ENCODE measurements around the gene SPAAR. TPM values are rescaled to one million over a fixed set of nuclear protein-coding genes. Genes with fewer than 3 reads are reported as not detected.

SPAAR gene
- total RNA-seq, 3 donors from 2014 or later (not counting 1 experiment from before 2014, with no cell fraction given), result not detected

GRCh38 chr9:35935755-35936509 is 26.6 kb downstream of the SPAAR start:
- no peak for TF ChIP-seq CTCF (IDR thresholded peaks at IDR 0.05)
- DNase-seq, result no peak
- H3K9me3 Mint-ChIP-seq, result no peaks in the 10 kb centered on the region
- Histone ChIP-seq H3K36me3 (ENCODE audit: control insufficient read depth, insufficient read depth, low read length) (no peaks in the 10 kb centered on the region), H3K9me3 (ENCODE audit: control insufficient read depth, insufficient read depth, low read length) (no peaks in the 10 kb centered on the region), H3K4me3 (ENCODE audit: low read length) (no peak overlapping the region), H3K27ac (ENCODE audit: low read length) (no peak overlapping the region), H3K4me1 (ENCODE audit: control insufficient read depth, insufficient read depth, low read length) (no peaks in the 10 kb centered on the region), H3K27me3 (ENCODE audit: control insufficient read depth, insufficient read depth, low read length) (no peaks in the 10 kb centered on the region)
- no peaks in the 10 kb centered on the region for H3K4me1 Mint-ChIP-seq
- H3K27ac Mint-ChIP-seq, result no peak overlapping the region
- H3K36me3 Mint-ChIP-seq, result no peaks in the 10 kb centered on the region
- no peak for ATAC-seq
- intact Hi-C loops (cut with micrococcal nuclease), result no loop called here
- no peak overlapping the region for H3K4me3 Mint-ChIP-seq
- no peaks in the 10 kb centered on the region for H3K27me3 Mint-ChIP-seq (ENCODE audit: low read depth in 2 of 2)
- 73% methylated on average over 4 of the region's 7 CpGs for WGBS (ENCODE audit: insufficient coverage)

GRCh38 chr9:35937227-35937626 is 27.9 kb downstream of the SPAAR start:
- H3K36me3 Mint-ChIP-seq, result no peaks in the 10 kb centered on the region
- H3K27ac Mint-ChIP-seq, result no peak overlapping the region
- DNase-seq (no peak), ATAC-seq (no peak)
- TF ChIP-seq CTCF (IDR thresholded peaks at IDR 0.05), result no peak
- H3K9me3 Mint-ChIP-seq, result no peaks in the 10 kb centered on the region
- H3K4me1 Mint-ChIP-seq, result no peaks in the 10 kb centered on the region
- no peak overlapping the region for H3K4me3 Mint-ChIP-seq
- intact Hi-C loops (cut with micrococcal nuclease), result no loop called here
- WGBS (ENCODE audit: insufficient coverage), result 40% methylated on average over 1 of the region's 2 CpGs
- H3K27me3 ChIP-seq (ENCODE audit: control insufficient read depth, insufficient read depth, low read length), result no peaks in the 10 kb centered on the region
- no peaks in the 10 kb centered on the region for H3K27me3 Mint-ChIP-seq (ENCODE audit: low read depth in 2 of 2)
- no peak overlapping the region for H3K27ac ChIP-seq (ENCODE audit: low read length)
- H3K4me1 ChIP-seq (ENCODE audit: control insufficient read depth, insufficient read depth, low read length), result no peaks in the 10 kb centered on the region
- no peak overlapping the region for H3K4me3 ChIP-seq (ENCODE audit: low read length)
- no peaks in the 10 kb centered on the region for H3K9me3 ChIP-seq (ENCODE audit: control insufficient read depth, insufficient read depth, low read length)
- H3K36me3 ChIP-seq (ENCODE audit: control insufficient read depth, insufficient read depth, low read length), result no peaks in the 10 kb centered on the region

- H3K4me1 ChIP-seq (ENCODE audit: control insufficient read depth, insufficient read depth, low read length), result no peaks in the 10 kb centered on the region
- no peak overlapping the region for H3K27ac ChIP-seq (ENCODE audit: low read length)
- no peaks in the 10 kb centered on the region for H3K9me3 ChIP-seq (ENCODE audit: control insufficient read depth, insufficient read depth, low read length)
- 79% methylated on average over 10 of the region's 10 CpGs for WGBS (ENCODE audit: insufficient coverage)
- H3K27me3 ChIP-seq (ENCODE audit: control insufficient read depth, insufficient read depth, low read length), result no peaks in the 10 kb centered on the region
- intact Hi-C loops (cut with micrococcal nuclease), result no loop called here
- Mint-ChIP-seq H3K36me3 (no peaks in the 10 kb centered on the region), H3K4me1 (no peaks in the 10 kb centered on the region), H3K9me3 (no peaks in the 10 kb centered on the region), H3K4me3 (no peak overlapping the region), H3K27ac (no peak overlapping the region), H3K27me3 (ENCODE audit: low read depth in 2 of 2) (no peaks in the 10 kb centered on the region)
- H3K36me3 ChIP-seq (ENCODE audit: control insufficient read depth, insufficient read depth, low read length), result no peaks in the 10 kb centered on the region
- DNase-seq (no peak), ATAC-seq (no peak)
- no peak for TF ChIP-seq CTCF (IDR thresholded peaks at IDR 0.05)
- H3K4me3 ChIP-seq (ENCODE audit: low read length), result no peak overlapping the region
Measured at GRCh38 chr9:35938474-35939356, 29.4 kb downstream of the SPAAR start.

Data from natural killer cell (primary cell).